ENCODE measurements around the gene FOXE3.
A peak's percentile ranks its signal among the peaks of the same experiment; 100 is the strongest.

FOXE3 gene

DNA sequence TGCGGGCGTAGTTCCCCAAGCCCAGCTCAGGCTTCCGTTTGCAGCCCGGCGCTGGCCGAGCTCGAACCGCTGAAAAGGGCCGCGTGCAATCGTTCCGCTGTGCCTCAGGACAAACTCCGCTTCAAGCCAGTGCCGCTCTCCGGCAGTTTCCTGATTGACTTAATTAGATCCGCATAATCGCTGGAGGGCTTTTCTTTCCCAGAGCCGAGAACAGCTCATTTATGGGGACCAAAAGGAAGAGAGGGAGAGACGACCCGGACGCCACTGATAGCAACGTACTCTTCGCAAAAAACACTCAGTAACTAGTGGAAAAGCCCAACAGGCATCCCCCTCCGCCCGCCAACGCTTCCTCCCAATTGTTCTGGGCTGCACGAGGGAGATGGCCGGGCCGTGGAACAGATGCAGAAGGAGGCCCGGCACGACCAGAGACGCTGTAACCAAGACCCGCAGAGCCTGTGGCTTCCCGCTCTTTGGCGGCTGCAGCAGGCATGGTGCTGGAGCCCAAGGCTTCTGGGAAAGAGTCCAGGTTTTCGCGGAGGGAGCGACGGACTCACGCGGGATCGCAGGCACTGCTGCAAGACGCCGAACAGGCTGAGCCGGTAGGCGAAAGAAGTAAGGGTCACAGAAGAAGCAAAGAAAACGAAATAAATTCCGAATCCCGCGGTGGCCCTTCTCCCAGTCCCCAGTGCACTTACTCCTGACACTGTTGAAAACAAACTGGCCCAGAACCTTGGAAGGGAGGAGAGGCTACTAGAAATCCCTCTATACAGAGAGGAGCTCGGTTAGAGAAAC, 18.2 kb downstream of the FOXE3 start:
- H3K4me1 ChIP-seq (ENCODE audit: control insufficient read depth in 1 of 2, insufficient read depth in 1 of 2, low read depth in 1 of 2, low read length in 1 of 2), result peaks cover 35 to 53% of the 10 kb centered on the region in 2 experiments
- H3K27me3 ChIP-seq, result peaks cover 100% of the 10 kb centered on the region
- H3K4me3 ChIP-seq (ENCODE audit: low read depth in 1 of 2, low read length in 1 of 2), result no peak overlapping the region

GRCh38 chr1:47435506-47436303, 19.6 kb downstream of the FOXE3 start:
- TF ChIP-seq, protein P1, sequence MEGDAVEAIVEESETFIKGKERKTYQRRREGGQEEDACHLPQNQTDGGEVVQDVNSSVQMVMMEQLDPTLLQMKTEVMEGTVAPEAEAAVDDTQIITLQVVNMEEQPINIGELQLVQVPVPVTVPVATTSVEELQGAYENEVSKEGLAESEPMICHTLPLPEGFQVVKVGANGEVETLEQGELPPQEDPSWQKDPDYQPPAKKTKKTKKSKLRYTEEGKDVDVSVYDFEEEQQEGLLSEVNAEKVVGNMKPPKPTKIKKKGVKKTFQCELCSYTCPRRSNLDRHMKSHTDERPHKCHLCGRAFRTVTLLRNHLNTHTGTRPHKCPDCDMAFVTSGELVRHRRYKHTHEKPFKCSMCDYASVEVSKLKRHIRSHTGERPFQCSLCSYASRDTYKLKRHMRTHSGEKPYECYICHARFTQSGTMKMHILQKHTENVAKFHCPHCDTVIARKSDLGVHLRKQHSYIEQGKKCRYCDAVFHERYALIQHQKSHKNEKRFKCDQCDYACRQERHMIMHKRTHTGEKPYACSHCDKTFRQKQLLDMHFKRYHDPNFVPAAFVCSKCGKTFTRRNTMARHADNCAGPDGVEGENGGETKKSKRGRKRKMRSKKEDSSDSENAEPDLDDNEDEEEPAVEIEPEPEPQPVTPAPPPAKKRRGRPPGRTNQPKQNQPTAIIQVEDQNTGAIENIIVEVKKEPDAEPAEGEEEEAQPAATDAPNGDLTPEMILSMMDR (IDR thresholded peaks at IDR 0.05), result no peak
- H3K27ac ChIP-seq, result no peak overlapping the region
- no peak overlapping the region for H3K4me3 ChIP-seq (ENCODE audit: low read depth in 1 of 2, low read length in 1 of 2)
- H3K27me3 ChIP-seq, result peaks cover 100% of the 10 kb centered on the region
- H3K36me3 ChIP-seq, result no peaks in the 10 kb centered on the region
- peaks cover 35 to 56% of the 10 kb centered on the region in 2 experiments for H3K4me1 ChIP-seq (ENCODE audit: control insufficient read depth in 1 of 2, insufficient read depth in 1 of 2, low read depth in 1 of 2, low read length in 1 of 2)
- H3K9me3 ChIP-seq, result no peaks in the 10 kb centered on the region

More for the DNA sequence above, 18.2 kb downstream of the FOXE3 start:
- H3K9me3 ChIP-seq, result no peaks in the 10 kb centered on the region
- no peak overlapping the region for H3K27ac ChIP-seq
- TF ChIP-seq, protein P1 (IDR thresholded peaks at IDR 0.05), result no peak
- no peaks in the 10 kb centered on the region for H3K36me3 ChIP-seq

DNA sequence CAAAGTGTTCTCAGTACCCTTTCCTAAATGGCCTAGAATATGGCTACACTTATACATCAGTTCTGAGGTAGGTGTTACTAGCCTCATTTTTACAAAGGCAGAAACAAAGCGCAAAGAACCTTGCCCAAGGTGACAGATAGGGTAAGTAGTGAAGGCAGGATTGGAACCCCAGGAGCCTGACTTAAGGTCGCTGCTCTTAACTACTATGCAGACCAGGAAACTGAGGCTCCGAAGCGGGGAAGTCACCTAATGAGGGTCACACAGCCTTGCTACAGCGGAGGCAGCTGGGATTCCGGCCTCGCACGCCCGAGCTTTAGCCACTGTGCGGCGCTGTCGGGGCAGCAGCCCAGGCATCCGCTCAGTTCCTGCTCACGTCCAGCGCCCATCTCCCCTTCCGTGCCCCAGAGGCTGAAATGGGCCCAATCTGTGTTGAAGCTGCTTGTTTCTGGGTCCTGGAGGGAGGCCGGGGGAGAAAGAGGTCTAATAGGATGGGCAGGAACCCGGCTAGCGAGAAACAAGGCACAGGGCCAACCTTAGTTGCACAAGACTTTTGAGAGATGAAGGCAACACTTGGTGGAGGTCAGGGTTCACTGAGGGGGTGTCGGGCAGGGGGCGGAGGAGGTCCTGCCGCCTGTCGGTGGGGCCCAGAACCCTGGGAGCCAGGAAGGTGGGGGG, 20.4 kb downstream of the FOXE3 start:
- Histone ChIP-seq H3K4me1 (ENCODE audit: control insufficient read depth in 1 of 2, insufficient read depth in 1 of 2, low read depth in 1 of 2, low read length in 1 of 2) (peaks cover 35 to 56% of the 10 kb centered on the region in 2 experiments), H3K27ac (no peak overlapping the region), H3K27me3 (peaks cover 100% of the 10 kb centered on the region), H3K4me3 (ENCODE audit: low read depth in 1 of 2, low read length in 1 of 2) (peak overlapping the region; percentile 70 to 86), H3K9me3 (no peaks in the 10 kb centered on the region), H3K36me3 (no peaks in the 10 kb centered on the region)
- TF ChIP-seq, protein P1 (IDR thresholded peaks at IDR 0.05), result no peak

- Histone ChIP-seq H3K36me3 (no peaks in the 10 kb centered on the region), H3K4me3 (ENCODE audit: low read depth in 1 of 2, low read length in 1 of 2) (peak overlapping the region; percentile 70 to 86), H3K27me3 (peaks cover 100% of the 10 kb centered on the region), H3K4me1 (ENCODE audit: control insufficient read depth in 1 of 2, insufficient read depth in 1 of 2, low read depth in 1 of 2, low read length in 1 of 2) (peaks cover 35 to 56% of the 10 kb centered on the region in 2 experiments), H3K27ac (peak overlapping the region; percentile 31), H3K9me3 (no peaks in the 10 kb centered on the region)
- TF ChIP-seq, protein P1 (IDR thresholded peaks at IDR 0.05), result no peak
Observed at GRCh38 chr1:47436979-47437446, 20.9 kb downstream of the FOXE3 start.

DNA sequence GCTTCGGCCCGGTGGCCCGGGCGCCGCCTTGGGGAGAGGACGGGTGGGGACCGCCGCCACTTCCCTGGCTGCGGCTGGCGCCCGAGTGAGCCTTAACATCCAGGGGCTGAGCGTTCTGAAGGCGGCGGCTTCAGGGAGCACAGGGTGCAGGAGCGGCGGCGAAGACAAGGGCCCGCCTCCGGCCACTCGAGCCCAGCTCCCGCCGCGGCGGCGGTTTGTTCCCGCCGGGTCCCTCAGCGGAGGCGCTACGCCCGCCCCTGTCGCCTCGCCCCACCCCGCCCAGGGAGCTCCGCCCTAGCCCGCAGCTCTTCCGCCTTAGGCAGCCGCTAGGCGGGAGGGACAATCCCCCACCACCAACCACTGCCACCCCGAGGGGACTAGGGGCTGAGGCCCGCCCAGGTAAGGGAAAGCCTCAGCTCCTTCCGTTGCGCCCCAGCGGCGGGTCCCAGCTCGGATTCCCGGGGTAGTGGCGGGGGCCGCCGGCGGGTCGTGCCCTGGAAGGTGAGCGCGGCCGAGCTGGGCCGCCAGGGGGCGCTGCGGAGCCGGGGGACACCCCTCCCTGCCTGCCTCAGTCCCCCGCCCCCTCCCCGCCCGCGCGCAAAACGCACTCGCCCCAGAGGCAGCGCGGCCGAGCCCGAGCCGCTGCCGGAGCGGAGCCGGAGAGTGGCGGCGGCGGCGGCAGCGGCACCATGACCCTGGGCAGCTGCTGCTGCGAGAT, 21.5 kb downstream of the FOXE3 start, which contains the start of gene FOXD2:
Gene FOXD2, plus strand, starts transcription at position 598 of the 718 bp plus-strand sequence. Its CDS starts 92 bp downstream, at position 690.
- Histone ChIP-seq H3K9me3 (no peaks in the 10 kb centered on the region), H3K4me3 (ENCODE audit: low read depth in 1 of 2, low read length in 1 of 2) (peak within 1 kb of the TSS; percentile 70 to 86), H3K27ac (peak within 1 kb of the TSS; percentile 31), H3K27me3 (peaks cover 100% of the 10 kb centered on the region), H3K36me3 (no peaks in the 10 kb centered on the region), H3K4me1 (ENCODE audit: control insufficient read depth in 1 of 2, insufficient read depth in 1 of 2, low read depth in 1 of 2, low read length in 1 of 2) (peaks cover 31 to 50% of the 10 kb centered on the region in 2 experiments)
- TF ChIP-seq, protein P1 (IDR thresholded peaks at IDR 0.05), result peak; percentile 84
